Central memory CD8-positive, alpha-beta T cell (primary cell): ENCODE data around the gene PCDH9.

Experiments
- ATAC-seq: fragments of 150-1000 bp; cut with Tn5 transposase; replicated peaks from 2 replicates; pipeline ENCODE4 v1.10.0; 2022; ENCODE audit warnings: mild to moderate bottlenecking, moderate FRiP score, moderate number of reproducible peaks; ENCODE audit not compliant: poor library complexity, severe bottlenecking; ENCODE audit errors: extremely low read depth
- DNase-seq, 2 donors: peaks; one replicate each; pipeline ENCODE4 v3.0.0; 2021; ENCODE audit warnings: low spot score in 2 of 2
- H3K27ac Mint-ChIP-seq: one replicate; pipeline ENCODE4 v1.8.0; 2022; ENCODE audit warnings: low read depth, mild to moderate bottlenecking, moderate library complexity, mixed read lengths
- H3K27me3 Mint-ChIP-seq: one replicate; pipeline ENCODE4 v1.8.0; 2022; ENCODE audit warnings: mixed read lengths
- H3K36me3 Mint-ChIP-seq: one replicate; pipeline ENCODE4 v1.8.0; 2022; ENCODE audit warnings: mild to moderate bottlenecking, moderate library complexity, mixed read lengths; ENCODE audit not compliant: insufficient read depth
- H3K4me1 Mint-ChIP-seq: one replicate; pipeline ENCODE4 v1.8.0; 2022; ENCODE audit warnings: mixed read lengths
- H3K4me3 Mint-ChIP-seq: one replicate; pipeline ENCODE4 v1.8.0; 2022; ENCODE audit warnings: mild to moderate bottlenecking, moderate library complexity, mixed read lengths
- H3K9me3 Mint-ChIP-seq: one replicate; pipeline ENCODE4 v1.8.0; 2022; ENCODE audit warnings: mixed read lengths

Gene PCDH9

DNA sequence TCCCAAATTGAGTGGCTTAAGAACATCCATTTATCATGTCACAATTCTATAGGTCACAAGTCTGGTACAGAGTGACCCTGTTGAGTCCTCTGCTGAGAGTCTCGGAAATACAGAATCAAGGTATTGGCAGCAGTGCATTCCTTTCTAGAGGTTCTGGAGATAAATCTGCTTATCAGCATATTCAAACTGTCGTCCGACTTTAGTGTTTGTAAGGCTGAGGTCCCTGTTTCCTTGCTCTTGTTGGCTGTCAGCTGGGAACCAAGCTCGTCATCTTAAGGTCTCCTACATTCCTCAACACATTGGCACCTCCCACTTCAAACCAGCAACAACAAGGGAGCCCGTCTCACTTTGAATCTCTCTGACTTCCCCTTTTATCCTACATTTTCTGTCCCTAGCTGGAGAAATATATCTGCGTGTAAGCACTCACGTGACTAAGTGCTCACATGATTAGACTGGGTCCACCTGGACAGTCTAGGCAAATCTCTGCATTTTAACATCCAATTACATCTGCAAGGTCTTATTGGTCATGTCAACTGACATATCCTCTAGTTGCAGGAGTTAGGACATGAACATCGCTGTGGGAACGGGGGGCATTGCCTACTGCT, 886.8 kb downstream of the PCDH9 start:
- H3K9me3 Mint-ChIP-seq, result peaks cover 19% of the 10 kb centered on the region

DNA sequence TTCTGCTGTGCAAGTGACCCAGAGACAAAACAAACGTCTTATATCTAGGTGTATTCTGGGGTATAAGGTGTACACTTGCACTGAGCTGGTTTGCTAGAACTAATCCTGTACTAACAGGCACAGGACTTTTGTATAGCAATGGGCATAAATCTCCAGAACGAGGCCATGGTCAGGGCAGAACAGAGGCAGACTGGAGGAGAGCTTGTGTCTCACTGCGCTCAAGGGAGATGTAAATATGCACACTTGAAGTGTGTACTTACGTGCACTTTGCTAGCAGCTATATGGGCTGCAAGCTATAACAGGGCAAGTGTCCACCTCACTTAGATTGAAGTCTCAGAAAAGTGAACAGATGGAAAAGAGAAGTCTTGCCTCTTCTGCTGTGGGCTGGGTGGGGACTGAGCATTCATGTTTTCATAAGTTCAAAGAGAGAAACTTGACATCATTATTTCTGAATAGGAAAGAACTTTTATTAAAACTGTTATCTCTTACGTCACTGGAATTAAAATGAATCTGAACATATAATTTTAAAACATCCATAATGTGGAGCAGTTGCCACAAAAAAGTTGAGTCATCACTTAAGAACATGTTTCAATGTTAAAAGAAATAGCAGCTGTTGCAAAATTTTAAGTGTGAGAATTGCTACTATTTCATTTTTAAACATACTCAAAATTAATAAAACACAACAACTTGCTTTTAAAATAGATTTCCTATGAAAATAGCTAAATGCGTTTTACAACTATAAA, 888.3 kb downstream of the PCDH9 start:
- no peak overlapping the region for H3K4me3 Mint-ChIP-seq
- DNase-seq (no peak), ATAC-seq (no peak)
- no peaks in the 10 kb centered on the region for H3K4me1 Mint-ChIP-seq
- H3K9me3 Mint-ChIP-seq, result peaks cover 9% of the 10 kb centered on the region
- no peaks in the 10 kb centered on the region for H3K36me3 Mint-ChIP-seq
- no peak overlapping the region for H3K27ac Mint-ChIP-seq
- H3K27me3 Mint-ChIP-seq, result no peaks in the 10 kb centered on the region

More for the DNA sequence above, 886.8 kb downstream of the PCDH9 start:
- H3K36me3 Mint-ChIP-seq, result no peaks in the 10 kb centered on the region
- ATAC-seq, result no peak
- H3K4me1 Mint-ChIP-seq, result no peaks in the 10 kb centered on the region
- H3K4me3 Mint-ChIP-seq, result no peak overlapping the region
- no peaks in the 10 kb centered on the region for H3K27me3 Mint-ChIP-seq
- no peak overlapping the region for H3K27ac Mint-ChIP-seq
- no peak for DNase-seq

DNA sequence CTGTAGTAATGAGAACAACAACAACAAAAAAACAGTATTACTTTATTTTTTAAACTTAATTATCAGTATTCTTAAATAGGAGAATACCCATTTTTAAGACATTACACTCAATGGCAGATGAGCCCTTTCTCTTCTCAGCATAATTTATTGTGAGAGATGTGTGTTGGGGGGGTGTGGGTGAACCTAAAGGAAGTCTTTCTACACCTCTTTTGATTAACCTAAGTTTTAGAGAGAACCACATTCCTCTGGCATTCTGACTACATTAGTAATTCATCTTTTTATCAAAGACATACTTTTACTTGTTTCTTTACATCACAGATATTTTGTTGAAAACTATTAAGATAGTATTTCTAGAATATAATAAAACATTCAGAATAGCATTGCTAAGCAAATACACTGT, 890.9 kb downstream of the PCDH9 start:
- no peaks in the 10 kb centered on the region for H3K4me1 Mint-ChIP-seq

DNA sequence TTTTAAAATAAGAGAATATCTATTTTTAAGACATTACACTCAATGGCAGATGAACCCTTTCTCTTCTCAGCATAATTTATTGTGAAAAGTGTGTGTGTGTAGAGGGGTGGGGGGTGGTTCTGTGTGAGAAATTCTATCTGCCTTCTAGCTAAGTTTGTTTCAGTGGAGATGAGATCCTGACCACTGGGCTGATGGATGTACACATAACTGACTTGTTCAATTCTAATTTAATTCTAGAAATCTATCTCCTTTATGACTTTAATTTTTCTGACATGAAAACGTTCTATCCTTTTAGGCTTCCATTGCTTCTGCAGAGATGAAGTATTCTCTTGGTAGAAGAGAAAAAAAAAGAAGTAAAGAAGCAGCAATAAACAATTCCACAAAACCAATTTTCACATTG, 891.6 kb downstream of the PCDH9 start:
- Mint-ChIP-seq H3K9me3 (peaks cover 14% of the 10 kb centered on the region), H3K4me3 (no peak overlapping the region), H3K4me1 (no peaks in the 10 kb centered on the region), H3K36me3 (no peaks in the 10 kb centered on the region), H3K27me3 (no peaks in the 10 kb centered on the region), H3K27ac (no peak overlapping the region)
- ATAC-seq, result no peak
- no peak for DNase-seq

More for the DNA sequence above, 890.9 kb downstream of the PCDH9 start:
- peaks cover 12% of the 10 kb centered on the region for H3K9me3 Mint-ChIP-seq
- no peaks in the 10 kb centered on the region for H3K36me3 Mint-ChIP-seq
- ATAC-seq (no peak), DNase-seq (no peak)
- no peak overlapping the region for H3K27ac Mint-ChIP-seq
- no peak overlapping the region for H3K4me3 Mint-ChIP-seq
- H3K27me3 Mint-ChIP-seq, result no peaks in the 10 kb centered on the region

DNA sequence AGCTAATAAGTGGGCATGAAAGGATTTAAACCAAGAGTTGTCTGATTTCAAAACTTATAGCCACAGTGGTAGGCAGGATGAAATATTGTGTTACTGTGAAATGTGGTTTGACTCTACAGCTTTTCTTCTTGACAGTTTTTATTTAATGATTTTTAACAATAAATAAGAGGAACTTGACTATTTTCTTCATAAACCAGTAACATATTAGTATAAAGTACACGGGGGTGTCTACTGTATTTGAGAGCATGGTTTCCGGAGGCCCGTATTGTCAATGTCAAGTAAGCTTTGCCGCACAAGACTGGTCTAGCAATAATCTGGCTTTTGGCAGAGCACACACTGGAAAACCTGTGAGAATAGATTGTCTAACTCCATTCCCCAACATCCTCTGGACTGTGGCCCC, 894.5 kb downstream of the PCDH9 start:
- H3K9me3 Mint-ChIP-seq, result peaks cover 6% of the 10 kb centered on the region
- no peaks in the 10 kb centered on the region for H3K36me3 Mint-ChIP-seq
- no peak for DNase-seq

DNA sequence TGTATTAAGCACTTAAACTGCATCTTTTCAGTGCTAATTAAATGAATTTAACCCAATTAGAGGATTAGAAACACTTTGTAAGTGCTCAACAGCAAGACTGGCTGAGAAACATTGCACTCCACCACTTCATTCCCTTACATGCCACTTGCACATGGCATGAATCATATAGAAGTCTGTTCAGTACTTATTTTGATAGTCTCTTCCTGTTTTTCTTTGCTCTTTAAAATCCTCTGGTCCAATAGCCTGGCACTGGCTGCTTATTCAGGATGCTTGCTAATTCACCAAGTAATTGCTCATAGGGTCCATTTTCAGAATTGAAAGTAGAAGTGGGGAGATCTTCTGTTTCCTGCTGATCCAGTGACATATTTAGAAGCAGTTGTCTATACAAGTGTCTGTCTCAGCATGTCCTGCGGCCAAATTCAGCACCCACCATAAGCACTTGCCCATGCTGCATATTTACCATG, 900.1 kb downstream of the PCDH9 start:
- Mint-ChIP-seq H3K4me3 (no peak overlapping the region), H3K9me3 (peaks cover 17% of the 10 kb centered on the region), H3K27me3 (no peaks in the 10 kb centered on the region), H3K4me1 (no peaks in the 10 kb centered on the region), H3K36me3 (no peaks in the 10 kb centered on the region), H3K27ac (no peak overlapping the region)
- ATAC-seq (no peak), DNase-seq (no peak)

More for the DNA sequence above, 894.5 kb downstream of the PCDH9 start:
- no peak overlapping the region for H3K4me3 Mint-ChIP-seq
- no peaks in the 10 kb centered on the region for H3K4me1 Mint-ChIP-seq
- no peak overlapping the region for H3K27ac Mint-ChIP-seq
- no peaks in the 10 kb centered on the region for H3K27me3 Mint-ChIP-seq
- ATAC-seq, result no peak

DNA sequence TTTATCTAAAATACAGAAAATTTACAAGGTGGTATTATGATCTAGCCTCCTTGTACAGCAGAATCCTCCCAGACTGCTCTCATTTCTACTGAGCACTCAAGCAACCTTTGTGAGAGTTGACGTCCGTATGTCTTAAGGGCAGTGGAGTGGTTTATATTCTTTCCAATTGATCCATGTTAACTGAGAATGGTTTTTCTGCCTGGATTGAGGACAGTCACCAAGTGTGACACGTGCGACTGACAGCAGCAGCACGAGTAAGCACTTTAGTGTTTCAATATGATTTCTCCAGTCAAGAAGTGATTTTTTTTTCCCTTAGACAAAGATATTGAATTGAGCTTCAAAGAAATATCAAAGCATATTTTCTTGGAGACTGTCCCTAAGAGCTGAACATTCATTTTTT, 901.7 kb downstream of the PCDH9 start:
- H3K4me3 Mint-ChIP-seq, result no peak overlapping the region
- H3K27ac Mint-ChIP-seq, result no peak overlapping the region
- H3K9me3 Mint-ChIP-seq, result peaks cover 11% of the 10 kb centered on the region
- H3K27me3 Mint-ChIP-seq, result no peaks in the 10 kb centered on the region
- H3K4me1 Mint-ChIP-seq, result no peaks in the 10 kb centered on the region
- no peak for DNase-seq
- ATAC-seq, result no peak
- H3K36me3 Mint-ChIP-seq, result no peaks in the 10 kb centered on the region

DNA sequence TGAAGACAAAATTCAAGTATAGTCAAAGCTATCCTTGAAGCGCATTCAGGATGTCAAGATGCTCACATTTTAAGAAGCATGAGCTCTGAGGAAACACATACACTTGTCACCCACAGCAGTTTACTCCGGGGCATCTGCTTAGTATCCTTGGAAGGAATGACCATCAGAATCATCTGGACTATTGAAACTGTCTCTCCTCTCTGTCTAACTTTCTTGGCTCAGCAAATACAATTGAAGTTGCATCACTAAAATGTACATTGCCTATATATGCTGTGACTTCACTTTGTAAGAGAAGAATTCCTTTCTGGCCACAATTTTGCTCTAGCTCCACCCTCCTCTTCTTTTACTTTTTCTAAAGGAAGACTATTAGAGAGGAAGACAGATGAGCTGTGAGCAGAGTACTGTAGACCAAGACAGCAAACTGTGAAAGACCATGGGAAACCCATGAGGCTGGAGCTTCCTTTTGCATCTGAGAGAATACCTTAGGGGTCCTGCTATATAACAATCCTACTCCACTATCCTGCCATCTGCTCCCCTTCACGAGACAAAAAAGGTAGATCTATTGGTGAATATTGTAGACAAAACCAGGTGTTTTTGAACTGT, 906.3 kb downstream of the PCDH9 start:
- Mint-ChIP-seq H3K27ac (no peak overlapping the region), H3K27me3 (no peaks in the 10 kb centered on the region), H3K9me3 (peaks cover 7% of the 10 kb centered on the region), H3K4me1 (no peaks in the 10 kb centered on the region), H3K4me3 (no peak overlapping the region), H3K36me3 (no peaks in the 10 kb centered on the region)
- ATAC-seq (no peak), DNase-seq (no peak)

DNA sequence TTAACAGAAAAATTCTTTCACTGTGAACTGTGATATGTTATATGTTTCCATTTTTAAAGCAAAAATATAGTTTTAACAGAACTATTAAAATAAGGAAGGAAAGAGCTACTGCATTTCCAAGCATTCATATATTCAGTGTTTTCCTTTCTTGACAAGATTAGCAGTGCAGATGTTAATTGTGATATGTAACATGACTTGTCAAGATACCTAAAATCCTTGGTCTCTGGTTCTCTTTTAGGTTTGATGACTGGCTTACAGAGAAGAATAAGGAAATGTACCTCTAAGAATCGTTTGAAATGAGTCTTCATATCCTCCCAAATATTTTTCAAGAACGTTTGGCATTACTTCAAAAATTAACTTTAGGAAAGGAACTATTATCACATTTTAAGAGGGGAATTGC, 907.2 kb downstream of the PCDH9 start:
- Mint-ChIP-seq H3K36me3 (no peaks in the 10 kb centered on the region), H3K27ac (no peak overlapping the region), H3K4me1 (no peaks in the 10 kb centered on the region), H3K27me3 (no peaks in the 10 kb centered on the region), H3K4me3 (no peak overlapping the region), H3K9me3 (peaks cover 9% of the 10 kb centered on the region)
- no peak for DNase-seq
- no peak for ATAC-seq

DNA sequence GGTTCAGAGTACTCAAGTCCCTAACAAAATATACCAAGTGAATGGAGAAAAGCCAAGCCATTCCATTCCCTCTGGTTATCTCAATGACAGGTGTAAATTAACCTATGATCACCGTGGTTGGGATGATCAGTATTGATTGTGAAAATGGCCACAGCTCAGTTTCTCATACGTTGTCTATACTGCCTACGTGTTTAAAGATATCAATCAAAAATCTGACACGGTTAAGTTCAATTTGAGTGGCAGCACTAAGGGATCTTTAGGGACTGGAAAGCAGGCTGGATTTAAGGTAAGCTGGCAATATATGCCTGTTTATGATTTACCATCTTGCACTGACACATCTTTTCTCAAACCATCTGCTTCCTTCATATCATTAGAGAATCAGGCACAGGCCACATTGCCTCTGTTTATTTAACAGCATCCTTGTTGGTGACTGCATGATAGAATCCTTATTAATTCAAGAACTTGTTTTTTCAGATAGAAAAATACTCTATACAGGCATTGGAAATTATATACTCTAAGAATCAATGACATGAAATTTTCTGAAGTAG, 907.9 kb downstream of the PCDH9 start:
- H3K36me3 Mint-ChIP-seq, result no peaks in the 10 kb centered on the region

DNA sequence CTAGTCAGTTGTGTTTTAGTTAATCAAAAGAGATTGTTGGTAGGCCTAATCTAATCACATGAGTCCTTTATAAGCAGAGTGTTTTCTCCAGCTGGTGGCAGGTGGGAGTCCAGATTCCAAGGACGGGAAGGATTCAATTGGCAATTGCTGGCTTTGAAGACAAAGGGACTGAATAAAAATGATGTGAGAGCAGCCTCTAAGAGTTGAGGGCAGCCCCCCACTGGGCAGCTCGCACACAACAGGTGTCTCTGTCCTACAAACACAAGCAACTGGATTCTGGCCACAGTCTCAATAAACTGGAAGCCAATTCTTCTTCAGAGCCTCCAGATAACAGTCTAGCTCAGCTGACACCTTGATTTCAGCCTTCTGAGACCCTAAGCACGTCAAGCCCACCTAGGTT, 915.2 kb downstream of the PCDH9 start:
- Mint-ChIP-seq H3K4me3 (no peak overlapping the region), H3K9me3 (peaks cover 27% of the 10 kb centered on the region), H3K27me3 (no peaks in the 10 kb centered on the region), H3K4me1 (no peaks in the 10 kb centered on the region), H3K36me3 (no peaks in the 10 kb centered on the region), H3K27ac (no peak overlapping the region)
- DNase-seq (no peak), ATAC-seq (no peak)

More for the DNA sequence above, 907.9 kb downstream of the PCDH9 start:
- no peaks in the 10 kb centered on the region for H3K4me1 Mint-ChIP-seq
- DNase-seq, result no peak
- H3K27me3 Mint-ChIP-seq, result no peaks in the 10 kb centered on the region
- ATAC-seq, result no peak
- H3K9me3 Mint-ChIP-seq, result peaks cover 9% of the 10 kb centered on the region
- H3K4me3 Mint-ChIP-seq, result no peak overlapping the region
- H3K27ac Mint-ChIP-seq, result no peak overlapping the region

DNA sequence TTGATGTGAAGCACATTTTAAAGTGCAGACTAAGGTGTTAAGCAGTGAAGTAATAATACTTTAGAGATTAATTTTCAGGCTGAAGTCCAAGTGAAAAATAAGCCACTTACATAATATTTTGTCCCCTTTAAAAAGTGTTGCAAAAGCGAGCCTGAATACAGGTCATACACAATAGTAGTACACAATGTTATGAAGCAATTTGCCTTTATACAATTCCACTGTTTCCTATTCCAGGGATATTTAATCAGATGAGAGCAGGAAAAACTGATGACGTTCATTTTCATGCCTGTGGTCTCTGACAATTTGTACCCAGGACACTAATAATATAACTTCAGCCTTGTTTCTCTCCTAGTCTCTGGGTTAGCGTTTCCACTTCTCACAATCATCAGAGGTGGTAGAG, 916.7 kb downstream of the PCDH9 start:
- H3K27me3 Mint-ChIP-seq, result no peaks in the 10 kb centered on the region
- no peaks in the 10 kb centered on the region for H3K36me3 Mint-ChIP-seq
- H3K27ac Mint-ChIP-seq, result no peak overlapping the region
- no peaks in the 10 kb centered on the region for H3K4me1 Mint-ChIP-seq
- ATAC-seq, result no peak
- no peak for DNase-seq
- H3K9me3 Mint-ChIP-seq, result peaks cover 18% of the 10 kb centered on the region
- no peak overlapping the region for H3K4me3 Mint-ChIP-seq
